ENCODE measurements around the gene M1AP.

- TF ChIP-seq POLR2A (IDR thresholded peaks at IDR 0.05; ENCODE audit: low read depth, low read length) = no peak
- TF ChIP-seq SPI1 (IDR thresholded peaks at IDR 0.05; ENCODE audit: low read depth, low read length) = no peak
- TF ChIP-seq POU2F2 (IDR thresholded peaks at IDR 0.05; ENCODE audit: low read depth, low read length) = no peak
These were observed 85.9 kb downstream of the M1AP start for GRCh38 chr2:74562126-74562775.

Measured in GM12891 (cell line).